Activated CD4-positive, alpha-beta memory T cell treated with anti-CD3 and anti-CD28 coated beads, Interleukin-2, amount 10 ng/mL, durations not matched to agents 7 days and 5 days (primary cell): ENCODE measurements around the gene TMEM94. TPM values are rescaled to one million over a fixed set of nuclear protein-coding genes. Genes with fewer than 3 reads are reported as not detected.
"Not testable (repeated sequence)": the region's sequence is repeated elsewhere in the genome, so short reads cannot be mapped to it uniquely, and the experiment has no call there.

Source experiments
- CTCF ChIA-PET: fragments of 350-600 bp; sonication (Branson Sonifier 250); formaldehyde crosslinking; loops from one replicate; lab custom pipeline; 2021; ENCODE audit warnings: antibody characterized with exemption, inconsistent platforms; lab: Charles Lee
- POLR2A ChIA-PET: fragments of 350-600 bp; sonication (Branson Sonifier 250); formaldehyde crosslinking; loops from one replicate; lab custom pipeline; 2021; ENCODE audit warnings: antibody characterized with exemption; lab: Charles Lee
- DNase-seq: peaks from one replicate; pipeline ENCODE4 v3.0.0-alpha.2; 2020
- H3K27ac Mint-ChIP-seq: one replicate; pipeline ENCODE4 v1.8.0; 2021; ENCODE audit warnings: mild to moderate bottlenecking, mixed read lengths
- H3K27me3 Mint-ChIP-seq: one replicate; pipeline ENCODE4 v1.8.0; 2021; ENCODE audit warnings: mixed read lengths
- H3K36me3 Mint-ChIP-seq: one replicate; pipeline ENCODE4 v1.8.0; 2021; ENCODE audit warnings: low read depth, mixed read lengths
- H3K4me1 Mint-ChIP-seq: one replicate; pipeline ENCODE4 v1.8.0; 2021; ENCODE audit warnings: mixed read lengths
- H3K4me3 Mint-ChIP-seq: one replicate; pipeline ENCODE4 v1.8.0; 2021; ENCODE audit warnings: mild to moderate bottlenecking, mixed read lengths
- H3K9me3 Mint-ChIP-seq: one replicate; pipeline ENCODE4 v1.8.0; 2021; ENCODE audit warnings: mixed read lengths
- total RNA-seq, 2 experiments: library from RNA; stranded (reverse); gene quantifications; one replicate each; pipeline ENCODE4 v1.2.3, GENCODE V29; 2021

Gene TMEM94
- total RNA-seq, 2 experiments from 2014 or later, result 76.4 to 81.9 TPM

- H3K27ac Mint-ChIP-seq, result no peak overlapping the region
- ChIA-PET POLR2A (interaction anchor here (1.2 to 1.5 kb wide), 2 partner anchors 10 to 16 kb away, joined by 3 to 7 read pairs; partner anchors contain the start of gene TMEM94), CTCF (interaction anchor here (1.1 kb wide), 1 partner anchor 16 kb away, joined by 3 read pairs; the partner anchor contains the start of gene TMEM94)
- no peaks in the 10 kb centered on the region for H3K9me3 Mint-ChIP-seq
- H3K4me3 Mint-ChIP-seq, result no peak overlapping the region
- peaks cover 15% of the 10 kb centered on the region for H3K36me3 Mint-ChIP-seq
- H3K27me3 Mint-ChIP-seq, result no peaks in the 10 kb centered on the region
- no peaks in the 10 kb centered on the region for H3K4me1 Mint-ChIP-seq
- DNase-seq, result no peak
Measured at GRCh38 chr17:75472119-75472518, 15.7 kb downstream of the TMEM94 start.

- ChIA-PET CTCF (no interaction called here), POLR2A (interaction anchor here (1.2 kb wide), 1 partner anchor 11 kb away, joined by 3 read pairs; no protein-coding TSS in a partner anchor)
- no peak overlapping the region for H3K4me3 Mint-ChIP-seq
- H3K27me3 Mint-ChIP-seq, result no peaks in the 10 kb centered on the region
- no peaks in the 10 kb centered on the region for H3K9me3 Mint-ChIP-seq
- DNase-seq, result no peak
- peaks cover 15% of the 10 kb centered on the region for H3K36me3 Mint-ChIP-seq
- H3K4me1 Mint-ChIP-seq, result no peaks in the 10 kb centered on the region
- no peak overlapping the region for H3K27ac Mint-ChIP-seq
Measured at GRCh38 chr17:75473246-75473645, 16.8 kb downstream of the TMEM94 start.

- H3K9me3 Mint-ChIP-seq, result no peaks in the 10 kb centered on the region
- no peaks in the 10 kb centered on the region for H3K27me3 Mint-ChIP-seq
- no peaks in the 10 kb centered on the region for H3K4me1 Mint-ChIP-seq
- no peak overlapping the region for H3K27ac Mint-ChIP-seq
- H3K4me3 Mint-ChIP-seq, result no peak overlapping the region
- ChIA-PET POLR2A (no interaction called here), CTCF (no interaction called here)
- DNase-seq, result no peak
- peaks cover 15% of the 10 kb centered on the region for H3K36me3 Mint-ChIP-seq
Measured at GRCh38 chr17:75474736-75475135, 18.3 kb downstream of the TMEM94 start.

- Mint-ChIP-seq H3K36me3 (peaks cover 15% of the 10 kb centered on the region), H3K4me3 (no peak overlapping the region), H3K4me1 (no peaks in the 10 kb centered on the region), H3K9me3 (no peaks in the 10 kb centered on the region), H3K27ac (no peak overlapping the region), H3K27me3 (no peaks in the 10 kb centered on the region)
- ChIA-PET CTCF (no interaction called here), POLR2A (no interaction called here)
- no peak for DNase-seq
Measured at GRCh38 chr17:75475144-75475835, 18.9 kb downstream of the TMEM94 start.

- no peak for DNase-seq
- no peak overlapping the region for H3K4me3 Mint-ChIP-seq
- no peak overlapping the region for H3K27ac Mint-ChIP-seq
- POLR2A ChIA-PET, result no interaction called here
- CTCF ChIA-PET, result no interaction called here
- no peaks in the 10 kb centered on the region for H3K4me1 Mint-ChIP-seq
- H3K36me3 Mint-ChIP-seq, result peaks cover 15% of the 10 kb centered on the region
- no peaks in the 10 kb centered on the region for H3K9me3 Mint-ChIP-seq
- H3K27me3 Mint-ChIP-seq, result no peaks in the 10 kb centered on the region
Measured at GRCh38 chr17:75475851-75476250, 19.4 kb downstream of the TMEM94 start.

- no peaks in the 10 kb centered on the region for H3K4me1 Mint-ChIP-seq
- no peaks in the 10 kb centered on the region for H3K9me3 Mint-ChIP-seq
- no peaks in the 10 kb centered on the region for H3K27me3 Mint-ChIP-seq
- DNase-seq, result no peak
- H3K27ac Mint-ChIP-seq, result no peak overlapping the region
- ChIA-PET POLR2A (no interaction called here), CTCF (no interaction called here)
- peaks cover 15% of the 10 kb centered on the region for H3K36me3 Mint-ChIP-seq
- H3K4me3 Mint-ChIP-seq, result no peak overlapping the region
Measured at GRCh38 chr17:75476271-75476671, 19.8 kb downstream of the TMEM94 start.

- H3K36me3 Mint-ChIP-seq, result peaks cover 12% of the 10 kb centered on the region
- H3K27ac Mint-ChIP-seq, result no peak overlapping the region
- no peaks in the 10 kb centered on the region for H3K27me3 Mint-ChIP-seq
- ChIA-PET CTCF (no interaction called here), POLR2A (interaction anchor here (1.0 to 1.3 kb wide), 2 partner anchors 8 to 20 kb away, joined by 3 read pairs; partner anchors contain the start of gene TMEM94)
- H3K9me3 Mint-ChIP-seq, result no peaks in the 10 kb centered on the region
- no peak for DNase-seq
- no peak overlapping the region for H3K4me3 Mint-ChIP-seq
- no peaks in the 10 kb centered on the region for H3K4me1 Mint-ChIP-seq
Measured at GRCh38 chr17:75476752-75477489, 20.5 kb downstream of the TMEM94 start.

GRCh38 chr17:75477490-75477862, 21.0 kb downstream of the TMEM94 start:
- not testable (repeated sequence) for H3K4me1 Mint-ChIP-seq, H3K36me3 Mint-ChIP-seq, H3K9me3 Mint-ChIP-seq, H3K4me3 Mint-ChIP-seq, H3K27me3 Mint-ChIP-seq, DNase-seq, H3K27ac Mint-ChIP-seq
- POLR2A ChIA-PET, result interaction anchor here (1.0 to 1.3 kb wide), 2 partner anchors 9 to 21 kb away, joined by 3 read pairs; partner anchors contain the start of gene TMEM94
- CTCF ChIA-PET, result interaction anchor here (0.6 kb wide), 1 partner anchor 17 kb away, joined by 3 read pairs; no protein-coding TSS in a partner anchor

GRCh38 chr17:75478508-75478907, 22.1 kb downstream of the TMEM94 start:
- Mint-ChIP-seq H3K4me3 (no peak overlapping the region), H3K36me3 (no peaks in the 10 kb centered on the region), H3K4me1 (no peaks in the 10 kb centered on the region), H3K27me3 (no peaks in the 10 kb centered on the region), H3K27ac (no peak overlapping the region), H3K9me3 (no peaks in the 10 kb centered on the region)
- ChIA-PET CTCF (no interaction called here), POLR2A (no interaction called here)
- DNase-seq, result no peak

- ChIA-PET POLR2A (interaction anchor here (1.3 kb wide), 1 partner anchor 24 kb away, joined by 7 read pairs; the partner anchor contains the start of gene TMEM94), CTCF (no interaction called here)
- Mint-ChIP-seq H3K9me3 (no peaks in the 10 kb centered on the region), H3K36me3 (no peaks in the 10 kb centered on the region), H3K4me1 (no peaks in the 10 kb centered on the region), H3K27ac (no peak overlapping the region), H3K27me3 (no peaks in the 10 kb centered on the region), H3K4me3 (no peak overlapping the region)
- DNase-seq, result no peak
Measured at GRCh38 chr17:75480281-75480680, 23.8 kb downstream of the TMEM94 start.

- DNase-seq, result no peak
- Mint-ChIP-seq H3K9me3 (no peaks in the 10 kb centered on the region), H3K36me3 (peaks cover 4% of the 10 kb centered on the region), H3K27ac (no peak overlapping the region), H3K4me1 (peaks cover 2% of the 10 kb centered on the region), H3K4me3 (no peak overlapping the region), H3K27me3 (no peaks in the 10 kb centered on the region)
- ChIA-PET CTCF (no interaction called here), POLR2A (interaction anchor here (1.3 kb wide), 1 partner anchor 26 kb away, joined by 7 read pairs; the partner anchor contains the start of gene TMEM94)
Measured at GRCh38 chr17:75481194-75482068, 25.0 kb downstream of the TMEM94 start.

GRCh38 chr17:75482098-75482942, 25.9 kb downstream of the TMEM94 start:
- peaks cover 11% of the 10 kb centered on the region for H3K4me1 Mint-ChIP-seq
- ChIA-PET CTCF (no interaction called here), POLR2A (interaction anchor here (0.9 kb wide), 1 partner anchor 19 kb away, joined by 3 read pairs; no protein-coding TSS in a partner anchor)
- peaks cover 6% of the 10 kb centered on the region for H3K36me3 Mint-ChIP-seq
- no peaks in the 10 kb centered on the region for H3K9me3 Mint-ChIP-seq
- no peak for DNase-seq
- no peak overlapping the region for H3K4me3 Mint-ChIP-seq
- H3K27ac Mint-ChIP-seq, result no peak overlapping the region
- H3K27me3 Mint-ChIP-seq, result no peaks in the 10 kb centered on the region
